Activated CD4-positive, alpha-beta T cell treated with anti-CD3 and anti-CD28 coated beads, Interleukin-2, amount 50 U/mL, for 4 hours (primary cell): ENCODE data around the gene FNDC3B.

ENCODE experiments used
- DNase-seq, 2 experiments: peaks; one replicate each; pipeline ENCODE4 v3.0.0-alpha.2; 2020

Gene FNDC3B

DNA sequence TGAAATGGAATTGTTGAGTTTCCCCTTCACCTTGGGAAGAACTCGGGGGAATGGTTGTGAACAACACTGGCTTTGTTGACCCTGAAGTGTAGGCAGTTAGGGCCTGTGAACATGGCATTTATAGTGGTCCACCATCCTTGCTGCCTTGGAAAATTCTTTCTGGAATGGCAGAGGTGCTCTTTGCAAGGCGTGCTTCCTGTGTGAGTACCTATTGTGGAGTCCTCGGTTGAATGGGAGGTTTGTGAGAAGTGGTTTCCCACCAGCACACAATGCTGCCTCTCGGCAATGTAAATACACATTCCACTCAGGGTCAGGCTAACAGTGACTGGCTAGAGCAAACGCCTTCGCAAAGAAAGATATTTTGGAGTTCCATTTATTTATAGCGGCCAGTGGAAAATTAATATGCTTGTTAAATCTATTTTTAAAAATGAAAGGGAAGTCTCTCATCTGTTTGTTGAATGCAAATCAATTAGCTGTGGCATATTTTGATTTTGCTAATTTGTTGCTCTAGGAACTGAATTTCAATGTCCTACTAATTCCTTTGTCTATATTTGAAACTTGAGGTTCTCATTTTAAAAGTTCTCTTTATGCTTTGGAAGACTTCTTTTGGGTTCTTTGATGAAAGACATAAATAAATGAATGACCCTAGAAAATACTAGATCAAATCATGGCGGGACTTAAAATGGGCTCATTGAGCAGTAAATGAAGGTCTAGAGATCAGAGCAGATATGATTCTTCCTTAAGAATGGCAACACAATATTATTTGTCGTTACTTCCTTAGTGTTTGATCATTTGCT lies 59.5 kb downstream of the FNDC3B start:
- no peak for DNase-seq

DNA sequence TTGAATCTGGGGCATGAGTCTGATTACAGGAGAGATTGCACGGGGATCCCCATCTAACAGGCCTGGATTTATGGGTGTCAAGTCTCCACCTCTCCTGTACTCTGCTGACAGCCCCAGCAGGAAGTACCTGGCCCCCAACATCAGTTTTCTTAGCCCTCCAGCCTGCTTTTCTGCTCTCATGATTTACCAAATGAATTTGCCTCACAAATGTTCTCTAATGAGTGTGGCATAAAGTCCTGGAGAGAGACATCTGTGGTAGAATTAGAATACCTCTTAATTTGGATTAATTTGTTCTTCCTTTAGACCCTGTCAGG lies 60.1 kb downstream of the FNDC3B start:
- DNase-seq = no peak

DNA sequence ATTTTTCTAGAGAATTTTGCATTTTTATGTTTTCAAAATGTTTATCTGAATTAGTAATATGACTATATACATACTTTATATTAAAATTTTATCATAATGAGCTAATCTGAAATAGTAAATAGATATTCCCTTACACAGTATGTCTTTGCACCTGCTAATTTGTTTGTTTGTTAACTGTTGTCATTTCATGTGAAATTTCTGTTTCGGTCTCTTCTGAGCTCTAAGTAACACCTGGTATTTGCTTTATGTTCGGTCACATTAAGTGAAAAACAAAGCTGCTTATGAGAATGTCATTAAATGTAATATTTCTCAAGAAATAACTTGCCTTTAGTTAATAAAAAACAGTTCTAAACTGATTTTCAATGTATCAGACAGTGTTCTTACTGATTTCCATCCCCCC lies 61.1 kb downstream of the FNDC3B start:
- DNase-seq = no peak

DNA sequence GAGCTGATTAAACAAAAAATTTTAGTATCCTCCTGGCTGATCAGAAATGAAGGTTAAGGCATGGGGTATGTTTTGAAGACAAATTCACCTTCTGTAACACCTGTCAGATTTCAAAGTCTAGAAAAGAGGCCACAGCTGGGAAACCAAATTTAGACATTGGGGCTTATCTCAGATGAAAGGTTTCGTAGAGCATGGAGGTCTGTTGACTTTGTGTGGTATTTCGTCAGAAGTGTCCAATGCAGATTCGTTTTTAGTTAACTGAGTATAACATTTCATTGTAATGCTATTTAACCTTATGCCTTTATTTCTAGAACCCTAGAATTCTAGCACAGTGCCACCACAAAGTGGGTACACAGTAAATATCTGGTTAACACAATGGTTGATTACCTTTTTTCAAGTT lies 61.7 kb downstream of the FNDC3B start:
- no peak for DNase-seq

DNA sequence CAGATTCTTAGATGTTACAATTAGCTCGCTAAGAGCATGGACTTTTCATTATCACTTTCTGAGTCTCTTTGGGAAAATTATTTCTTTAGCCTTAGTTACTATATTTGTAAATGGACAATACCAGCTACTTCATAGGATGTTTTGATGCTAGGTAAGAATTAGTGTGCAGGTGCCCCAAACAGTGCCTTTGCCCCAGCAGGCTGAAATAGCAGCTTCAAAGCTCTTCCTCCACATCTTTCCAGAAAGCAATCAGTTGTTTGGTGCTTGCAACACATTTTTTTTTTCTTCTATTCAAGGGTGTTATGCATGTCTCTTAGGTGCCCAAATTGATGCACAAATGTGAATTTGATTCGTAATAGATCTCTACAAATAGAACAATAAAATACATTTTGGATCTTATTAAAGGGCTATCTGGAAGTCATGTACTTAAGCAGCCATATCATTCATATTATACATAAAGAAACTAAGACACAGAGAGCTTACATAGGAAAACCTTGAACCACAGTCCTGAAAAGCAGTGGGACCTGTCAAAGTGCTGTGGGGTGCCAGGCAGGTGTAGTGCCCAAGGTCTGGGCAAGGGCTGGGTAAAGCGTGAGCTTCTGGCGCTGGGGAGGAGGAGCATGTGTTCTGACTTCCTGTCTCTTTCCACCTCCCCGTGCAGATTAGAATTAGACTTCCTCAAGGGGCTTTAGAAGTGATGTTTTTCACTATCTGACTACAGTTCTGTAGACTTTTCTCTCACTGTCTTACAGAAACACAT lies 62.9 kb downstream of the FNDC3B start:
- peak in 1 of 2 experiments; percentile 2 for DNase-seq

DNA sequence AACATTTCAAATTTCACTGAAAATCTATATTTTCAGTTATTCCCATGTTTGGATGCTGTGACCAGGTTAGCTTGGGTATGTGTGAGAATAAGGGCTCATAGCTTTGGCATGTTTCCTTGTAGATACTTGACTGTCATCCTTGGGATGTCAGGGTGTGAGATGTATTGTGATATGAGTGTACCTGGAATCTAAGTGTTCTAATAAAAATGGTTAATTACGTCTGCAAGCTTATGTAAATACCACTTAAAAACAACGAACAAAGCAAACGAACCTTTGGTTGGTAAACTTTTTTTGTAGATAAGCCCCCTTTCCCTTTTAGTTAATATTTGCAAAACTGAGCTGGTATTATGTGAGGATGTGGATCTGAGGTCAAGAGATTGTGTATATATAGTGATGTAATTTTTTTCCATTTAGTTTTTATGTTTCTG lies 63.5 kb downstream of the FNDC3B start:
- DNase-seq = no peak

DNA sequence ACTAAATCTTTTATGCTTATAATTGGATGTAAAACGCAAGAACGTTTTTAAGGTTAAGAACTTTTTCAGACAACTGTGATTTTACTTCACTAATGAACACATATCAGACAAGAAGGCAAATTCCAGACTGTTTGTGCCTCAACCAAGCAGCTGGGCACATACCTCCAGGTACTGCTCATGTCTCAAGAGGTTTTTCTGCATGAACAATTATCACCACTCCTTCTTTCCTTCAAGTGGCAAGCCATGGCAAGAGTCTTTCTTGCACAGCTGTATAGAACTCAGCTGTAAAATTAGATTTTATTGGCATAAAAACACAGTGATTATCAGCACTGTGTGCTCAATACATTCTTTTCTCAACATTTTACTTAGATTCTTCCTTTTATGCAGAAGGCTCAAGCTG lies 64.3 kb downstream of the FNDC3B start:
- DNase-seq = no peak

DNA sequence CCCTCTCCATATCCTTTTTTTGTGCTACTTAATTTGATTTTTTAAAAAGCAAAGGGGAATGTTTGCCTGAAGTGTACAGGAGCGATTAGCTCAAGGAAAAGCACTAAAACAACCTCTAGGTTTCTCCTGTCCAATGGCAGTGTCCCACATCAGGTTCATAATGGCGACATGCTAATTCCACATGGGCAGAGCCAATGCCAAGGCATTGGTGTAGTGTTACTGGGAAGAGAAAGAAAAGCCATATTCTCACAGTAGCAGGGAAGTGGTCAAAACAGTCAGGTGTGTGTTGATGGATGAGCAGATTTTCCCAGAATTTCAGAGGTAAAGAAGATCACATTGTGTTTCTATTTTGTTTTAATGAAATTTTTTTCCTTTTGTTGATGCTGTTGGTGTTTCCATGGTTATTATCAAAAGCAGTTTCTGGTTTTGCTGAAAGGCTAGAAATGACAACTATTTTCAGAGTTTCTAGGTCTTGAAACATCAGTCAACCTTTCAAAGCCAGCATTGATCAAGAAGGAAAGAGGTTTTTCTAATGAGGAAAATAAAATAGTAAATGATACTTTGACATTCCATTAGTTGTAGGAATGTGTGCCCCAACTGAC lies 65.2 kb downstream of the FNDC3B start:
- no peak for DNase-seq

DNA sequence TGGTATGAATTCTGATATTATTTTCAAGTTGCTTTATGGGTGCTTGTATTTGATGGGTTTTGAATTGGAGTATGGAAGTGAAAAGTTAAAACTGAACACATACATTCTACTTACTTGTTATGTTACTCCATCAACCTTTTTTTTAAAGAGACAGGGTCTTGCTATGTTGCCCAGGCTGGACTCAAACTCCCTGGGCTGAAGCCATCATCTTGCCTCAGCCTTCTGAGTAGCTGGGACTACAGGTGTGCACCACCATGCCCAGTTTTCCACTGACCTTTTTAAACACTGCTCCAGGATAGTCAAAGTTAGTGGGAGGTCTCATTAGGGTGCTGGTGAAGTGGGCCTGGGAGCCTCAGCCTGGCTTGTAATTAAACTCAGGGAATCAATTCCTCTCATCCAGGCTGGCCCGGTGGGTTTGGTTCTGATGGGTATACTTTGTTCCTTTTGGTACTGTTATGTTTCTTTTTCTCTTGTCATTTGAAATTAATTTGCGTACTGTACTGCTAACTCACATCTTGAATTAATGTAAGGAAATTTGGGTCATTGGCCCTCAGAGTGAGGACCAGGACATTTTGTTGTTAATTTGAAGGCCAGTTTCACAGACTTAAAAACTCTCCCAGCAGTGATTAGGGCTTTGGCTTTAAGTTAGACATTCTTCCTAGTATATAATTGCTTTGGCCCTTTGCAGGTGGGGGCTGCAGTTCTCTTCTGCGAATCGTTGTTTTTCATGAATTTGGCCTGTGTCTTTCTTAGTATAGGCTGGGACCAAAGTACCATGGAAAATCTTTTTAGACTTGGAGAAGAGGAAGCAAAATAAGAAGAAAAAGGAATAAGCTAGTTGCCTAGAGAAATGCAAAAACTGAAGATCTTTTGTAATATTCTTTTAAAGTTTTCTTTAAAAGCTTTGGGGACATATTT lies 66.9 kb downstream of the FNDC3B start:
- no peak for DNase-seq

DNA sequence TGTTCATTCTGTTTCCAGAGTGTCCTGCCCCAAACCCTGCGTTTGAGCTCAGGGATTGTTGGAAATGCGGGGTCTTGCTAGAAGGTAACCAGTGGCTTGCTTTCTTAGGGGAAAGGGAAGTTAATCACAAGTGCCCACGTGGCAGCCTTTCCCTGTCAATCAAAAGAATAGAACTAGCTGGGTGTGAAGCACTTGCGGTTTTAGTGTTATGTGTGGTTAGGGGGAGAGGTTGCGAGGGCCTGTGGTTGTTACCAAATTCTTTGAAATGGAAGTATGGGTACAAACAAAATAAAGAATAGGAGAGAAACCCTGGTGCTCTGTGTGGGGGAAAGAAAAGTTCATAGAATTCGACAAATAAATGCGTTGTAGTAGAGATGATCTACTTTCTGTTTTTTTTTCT lies 67.6 kb downstream of the FNDC3B start:
- peak; percentile 35 to 42 for DNase-seq

DNA sequence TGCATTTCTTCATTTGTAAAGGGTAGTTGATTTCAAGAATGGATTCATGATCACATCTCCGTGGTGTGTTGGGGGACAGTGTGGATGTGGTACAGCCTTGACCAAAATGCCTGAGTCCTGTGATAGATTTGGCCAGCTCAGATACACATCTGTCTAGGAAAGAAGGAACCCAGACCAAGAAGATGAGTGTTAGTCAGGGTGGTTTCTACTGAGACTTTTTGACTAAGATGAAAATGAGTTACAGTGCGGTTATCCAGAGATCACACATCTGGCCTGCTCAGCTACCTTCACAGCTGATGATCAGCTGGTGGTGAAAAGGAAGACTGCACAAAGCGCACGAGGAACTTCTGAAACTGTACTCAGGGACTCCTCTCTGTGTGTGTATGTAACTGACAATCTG lies 68.0 kb downstream of the FNDC3B start:
- DNase-seq = peak; percentile 19 to 22

DNA sequence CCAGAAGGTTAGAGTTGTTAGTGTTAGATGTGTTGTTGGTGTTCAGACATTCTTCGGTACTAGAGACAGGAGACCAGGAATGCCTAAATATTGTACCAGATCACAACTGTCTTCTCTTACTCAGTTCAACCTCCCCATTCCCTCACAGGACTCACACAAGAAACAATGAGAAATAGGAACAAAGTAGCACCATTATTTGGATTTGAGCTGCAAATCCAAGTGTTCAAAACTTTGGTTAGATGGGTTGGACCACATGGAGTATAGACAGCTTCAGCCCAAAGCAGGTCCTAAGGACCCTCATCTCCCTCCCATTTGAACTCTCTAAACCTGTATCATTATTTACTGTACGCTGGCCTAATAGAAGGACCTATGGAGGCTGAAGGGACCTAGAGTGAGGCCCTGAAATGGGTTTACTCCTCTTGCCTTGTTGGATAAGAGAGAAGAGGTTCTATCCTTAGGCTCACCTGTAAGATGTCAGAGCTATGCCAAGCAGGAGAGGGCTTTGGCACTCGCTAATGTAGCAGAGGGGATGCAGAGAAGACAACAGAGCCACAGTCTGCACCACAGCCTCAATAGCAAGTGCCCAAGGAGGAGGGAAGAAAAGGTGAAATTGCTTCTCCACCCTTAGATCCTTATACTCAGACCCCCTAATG lies 70.9 kb downstream of the FNDC3B start:
- no peak for DNase-seq

DNA sequence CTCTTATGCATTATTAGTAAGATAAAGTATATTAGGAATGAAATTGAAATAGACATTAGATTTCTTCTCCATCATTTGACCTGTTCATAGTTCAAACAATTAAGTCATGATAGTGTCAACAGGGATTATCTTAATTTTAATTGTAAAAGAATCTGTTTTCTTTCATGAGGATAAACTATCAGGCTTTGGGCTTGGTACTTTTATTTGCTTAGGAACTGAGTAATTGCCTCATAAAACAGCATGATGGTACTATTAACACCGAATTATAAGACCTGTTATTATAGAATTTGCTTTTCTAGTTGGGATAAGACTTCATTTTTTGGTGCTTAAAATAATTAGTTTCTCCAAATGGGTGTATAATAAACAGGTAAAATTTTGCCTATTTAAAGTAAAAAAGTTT lies 71.8 kb downstream of the FNDC3B start:
- no peak for DNase-seq

DNA sequence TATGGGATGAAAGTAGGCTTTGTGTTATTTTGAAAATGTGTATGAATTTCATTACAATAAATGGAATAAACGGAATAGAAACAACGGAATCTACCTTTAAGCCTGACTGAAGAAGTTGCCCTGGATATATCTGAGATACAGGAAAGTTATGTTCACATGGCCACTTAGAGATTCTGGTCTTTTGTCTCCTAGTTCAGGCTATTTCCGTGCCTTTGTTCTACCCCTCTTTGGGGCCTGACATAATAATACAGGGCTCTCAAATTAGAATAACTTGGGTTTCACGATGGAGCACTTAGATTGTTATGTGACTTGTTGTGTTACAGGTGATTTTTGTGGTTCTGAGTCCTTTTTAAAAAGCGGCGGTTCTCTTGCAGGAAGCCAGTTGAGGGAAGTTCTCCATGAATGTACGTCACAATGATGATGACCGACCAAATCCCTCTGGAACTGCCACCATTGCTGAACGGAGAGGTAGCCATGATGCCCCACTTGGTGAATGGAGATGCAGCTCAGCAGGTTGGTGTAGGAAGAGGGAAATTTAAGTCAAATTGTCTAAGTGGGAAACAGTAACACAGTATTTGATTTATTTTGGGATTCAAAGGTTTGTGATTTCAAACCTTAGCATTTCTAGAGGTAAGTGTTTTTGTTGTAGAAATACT lies 72.8 kb downstream of the FNDC3B start:
- no peak for DNase-seq

DNA sequence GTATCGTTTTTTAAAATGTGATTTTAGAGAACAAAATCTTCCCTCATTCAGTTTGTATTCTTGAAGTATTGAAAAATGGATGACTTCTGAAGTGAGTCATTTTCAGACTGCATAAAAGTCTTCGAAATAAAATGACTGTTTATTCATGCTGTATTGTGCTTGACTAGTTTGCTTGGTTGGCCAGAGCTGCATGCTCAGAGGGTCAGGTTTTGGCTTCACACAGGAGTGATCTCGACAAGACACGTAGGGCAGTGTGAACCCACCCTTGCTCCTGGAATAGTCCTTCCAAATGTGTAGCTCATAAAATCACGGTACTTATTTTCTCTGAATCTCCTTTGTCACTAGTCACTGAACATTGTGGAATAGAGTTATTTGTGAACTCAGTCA lies 73.3 kb downstream of the FNDC3B start:
- no peak for DNase-seq

DNA sequence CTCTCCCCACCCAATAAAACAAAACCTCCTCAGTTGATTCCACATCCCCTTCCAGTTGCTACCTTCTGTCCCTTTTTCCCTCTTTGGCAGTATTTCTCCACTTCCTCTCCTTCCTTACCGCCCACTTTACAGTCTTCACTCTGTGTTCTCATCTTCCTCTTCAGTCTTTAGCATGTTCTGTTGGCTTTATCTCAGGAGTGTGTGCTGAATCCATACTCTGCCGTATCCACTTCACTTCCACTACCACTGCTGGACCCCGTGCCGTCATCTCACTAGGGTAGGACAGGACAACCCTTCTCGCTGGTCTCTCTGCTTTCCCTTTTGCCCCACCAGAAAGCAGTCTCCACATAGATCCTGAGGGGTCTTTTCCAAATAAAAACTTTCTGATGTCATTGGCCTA lies 74.3 kb downstream of the FNDC3B start:
- DNase-seq = no peak

DNA sequence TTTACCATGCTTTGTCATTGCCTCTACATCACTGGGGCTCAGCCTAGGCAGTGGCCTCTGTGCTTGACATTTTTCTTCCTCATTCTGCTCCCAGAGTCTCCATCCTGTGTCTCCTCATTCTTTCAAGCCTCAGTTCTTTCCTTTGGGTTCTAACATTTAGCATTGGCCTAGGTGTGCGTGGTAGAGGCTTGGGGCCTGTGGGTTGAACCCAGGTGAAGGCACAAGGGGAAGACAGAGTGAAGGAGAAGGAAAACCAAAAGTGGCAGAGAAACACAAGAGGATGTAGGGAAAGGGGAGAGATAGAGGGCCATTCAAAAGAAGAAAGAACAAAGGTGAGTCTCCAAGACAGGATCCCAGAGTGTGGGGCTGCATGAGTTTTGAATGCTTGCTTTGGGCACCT lies 75.7 kb downstream of the FNDC3B start:
- no peak for DNase-seq

DNA sequence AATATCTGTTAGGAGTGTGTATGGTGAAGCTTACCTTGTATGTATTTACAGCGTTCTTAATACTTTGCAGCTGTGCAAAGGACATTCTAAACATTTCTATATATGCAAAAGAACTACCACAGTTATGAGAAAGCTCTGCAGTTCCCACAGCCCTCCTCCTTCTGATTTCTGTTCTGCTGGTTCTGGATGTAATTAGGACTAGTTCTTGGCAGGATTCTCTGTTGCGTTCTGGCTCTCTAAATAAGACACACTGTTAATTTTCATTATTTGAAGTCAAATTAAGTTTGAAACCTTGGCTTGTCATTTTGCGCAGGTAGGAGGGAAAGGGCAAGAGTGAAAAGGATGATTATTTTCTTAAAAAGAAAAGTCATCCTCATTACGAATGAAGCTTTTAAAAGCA lies 76.4 kb downstream of the FNDC3B start:
- no peak for DNase-seq

DNA sequence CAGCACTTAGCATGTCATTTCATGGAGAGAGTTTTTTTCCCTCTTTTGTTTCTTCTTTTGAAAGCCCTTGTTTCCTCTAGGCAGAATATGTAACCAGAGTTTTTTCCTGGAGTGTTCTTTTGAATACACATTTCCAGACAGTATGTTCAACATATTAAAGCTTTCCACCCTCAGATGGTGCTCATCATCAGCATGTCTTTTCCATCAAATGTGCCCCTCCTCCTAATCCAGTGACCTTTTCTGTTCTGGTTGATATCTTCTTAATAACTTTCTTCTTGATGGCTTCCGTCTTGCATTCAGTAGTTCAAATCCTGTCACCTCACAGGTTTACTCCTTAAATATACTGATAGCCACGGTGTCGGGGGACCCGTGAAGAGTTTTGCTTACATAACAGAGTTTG lies 78.6 kb downstream of the FNDC3B start:
- DNase-seq = no peak

DNA sequence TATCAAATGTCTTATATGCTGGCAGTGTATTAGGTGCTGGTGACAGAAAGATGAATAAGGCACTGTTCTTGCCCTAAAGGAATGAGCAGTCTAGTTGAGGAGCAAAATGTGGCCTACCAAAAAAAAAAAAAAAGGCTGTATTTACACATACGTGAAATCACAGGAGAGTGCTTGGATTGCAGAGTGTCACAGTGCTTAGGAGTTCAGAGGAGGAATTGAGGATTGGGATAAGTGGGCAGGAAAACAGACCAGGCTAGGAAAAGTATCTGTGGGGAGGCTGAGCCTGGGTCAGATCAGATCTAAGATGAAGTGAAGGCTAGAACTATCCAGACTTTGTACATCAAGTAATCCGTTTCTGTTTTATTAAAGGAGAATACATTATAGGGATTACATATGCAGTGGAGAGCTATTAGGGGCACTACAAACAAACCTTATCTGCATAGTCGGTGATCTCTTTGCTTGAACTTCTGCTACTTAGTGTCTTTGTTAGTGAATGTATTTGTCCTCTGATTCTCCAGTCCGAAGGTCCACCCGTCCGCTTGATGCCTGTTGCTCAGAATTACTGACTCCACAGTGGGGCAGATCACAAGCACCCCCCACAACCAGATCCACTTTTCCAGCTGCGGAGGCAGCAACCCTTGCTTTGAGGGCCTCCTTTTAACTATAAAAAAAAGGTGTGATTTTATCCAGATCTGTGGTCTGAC lies 80.0 kb downstream of the FNDC3B start:
- DNase-seq = no peak

DNA sequence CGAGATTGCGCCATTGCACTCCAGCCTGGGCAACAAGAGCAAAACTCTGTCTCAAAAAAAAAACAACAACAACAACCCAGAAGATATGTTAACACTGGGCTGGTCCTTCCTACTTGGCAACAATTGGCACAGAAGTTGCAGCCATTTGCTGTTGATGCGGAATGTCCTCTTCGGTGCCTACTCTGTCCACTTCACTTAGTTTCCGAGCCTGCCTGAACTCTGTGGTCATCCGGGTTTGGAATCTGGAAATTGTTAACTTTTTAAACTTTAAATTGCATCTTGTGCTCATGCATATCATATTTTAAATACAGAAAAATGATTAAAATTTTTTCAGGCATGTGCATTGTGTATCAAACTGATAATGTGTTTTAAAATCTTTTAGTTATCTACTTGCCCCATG lies 81.5 kb downstream of the FNDC3B start:
- no peak for DNase-seq
